GM19372 (cell line): ENCODE data around the gene IMPA2.

ENCODE experiments used
- ATAC-seq: cut with Tn5 transposase; IDR thresholded peaks from one replicate; pipeline ENCODE4 v1.9.1; 2021; ENCODE audit warnings: mild to moderate bottlenecking, low read depth, moderate library complexity; ENCODE audit not compliant: unreplicated experiment

Gene IMPA2

GRCh38 chr18:11987527-11987926 is 6.2 kb downstream of the IMPA2 start:
- no peak for ATAC-seq

DNA sequence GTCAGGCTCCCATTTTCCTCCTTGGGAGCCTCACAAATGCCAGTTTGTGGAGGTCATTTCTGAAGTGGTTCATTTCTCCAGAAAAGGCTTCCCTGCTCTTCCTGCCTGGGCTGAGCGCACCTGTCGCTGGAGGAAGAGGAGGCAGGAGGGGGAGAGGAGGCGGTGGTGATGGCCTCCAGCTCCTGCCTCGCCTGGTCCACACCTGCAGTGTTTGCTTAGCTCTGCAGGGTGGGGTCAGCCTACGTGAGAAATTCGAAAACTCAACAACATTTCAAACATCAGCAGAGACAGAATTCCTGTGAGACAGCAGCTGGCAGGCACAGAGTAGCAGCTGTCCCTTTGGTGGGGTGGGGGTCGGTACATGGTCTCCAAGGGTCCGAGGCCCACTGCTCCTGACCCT is 7.9 kb downstream of the IMPA2 start:
- ATAC-seq, result no peak

DNA sequence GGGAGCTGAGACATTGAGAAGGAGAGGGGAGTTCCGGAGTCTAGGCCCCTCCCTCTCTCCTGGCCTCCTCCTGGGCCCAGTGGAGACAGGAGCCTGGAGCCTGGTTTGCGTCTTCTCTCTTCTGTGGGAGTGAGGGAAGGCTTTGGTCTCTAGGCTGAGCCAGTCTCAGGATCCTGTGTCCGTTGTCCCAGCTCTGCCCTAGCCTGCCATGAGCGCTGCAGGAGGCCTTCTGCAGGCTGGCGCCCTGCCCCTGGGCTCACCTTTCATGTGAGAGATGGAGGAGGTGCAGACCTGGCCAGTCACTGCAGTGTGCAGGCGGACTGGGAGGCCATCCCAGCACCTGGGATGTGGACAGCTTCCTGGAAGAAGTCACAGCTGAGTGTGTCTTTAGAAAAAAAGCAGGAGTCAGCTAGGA is 8.7 kb downstream of the IMPA2 start:
- ATAC-seq, result no peak

- ATAC-seq, result no peak
Measured at GRCh38 chr18:11990539-11990938, 9.2 kb downstream of the IMPA2 start.

DNA sequence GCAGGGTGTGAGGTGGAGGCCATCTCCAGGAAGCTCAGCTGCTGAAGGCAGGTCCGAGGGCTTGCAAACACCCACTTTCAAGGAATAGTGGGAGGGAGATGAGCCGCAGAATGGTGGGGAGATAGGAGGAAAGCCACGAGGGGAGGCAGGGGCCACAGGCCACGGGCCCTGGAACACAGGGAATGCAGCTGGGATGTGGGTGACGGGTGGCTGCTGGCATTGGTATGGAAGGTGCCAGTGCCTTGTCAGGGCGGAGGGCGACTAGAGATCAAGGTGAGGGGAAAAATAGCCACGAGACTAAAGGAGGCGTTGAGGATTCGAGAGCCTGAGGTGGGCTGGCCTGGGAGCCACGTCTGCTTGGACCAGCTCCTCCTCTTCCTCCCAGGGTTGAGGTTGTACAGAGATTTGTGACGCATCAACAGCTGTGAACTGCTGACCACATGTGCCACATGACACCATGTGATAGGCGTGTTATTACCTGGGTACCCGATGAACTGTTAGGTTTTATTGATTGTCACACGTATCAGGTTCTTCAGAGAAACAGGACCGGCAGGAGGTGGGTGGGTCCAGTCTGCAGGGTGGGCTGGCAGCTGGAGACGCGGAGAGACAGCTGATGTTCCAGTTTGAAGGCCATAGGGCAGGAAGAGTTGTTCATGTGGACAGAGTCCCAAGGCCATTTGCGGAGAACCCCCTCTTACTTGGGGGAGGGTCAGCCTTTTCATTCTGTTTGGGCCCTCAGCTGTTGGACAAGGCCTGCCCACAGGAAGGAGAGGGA is 9.9 kb downstream of the IMPA2 start:
- ATAC-seq, result no peak

GRCh38 chr18:11992096-11992790 is 10.9 kb downstream of the IMPA2 start:
- no peak for ATAC-seq

DNA sequence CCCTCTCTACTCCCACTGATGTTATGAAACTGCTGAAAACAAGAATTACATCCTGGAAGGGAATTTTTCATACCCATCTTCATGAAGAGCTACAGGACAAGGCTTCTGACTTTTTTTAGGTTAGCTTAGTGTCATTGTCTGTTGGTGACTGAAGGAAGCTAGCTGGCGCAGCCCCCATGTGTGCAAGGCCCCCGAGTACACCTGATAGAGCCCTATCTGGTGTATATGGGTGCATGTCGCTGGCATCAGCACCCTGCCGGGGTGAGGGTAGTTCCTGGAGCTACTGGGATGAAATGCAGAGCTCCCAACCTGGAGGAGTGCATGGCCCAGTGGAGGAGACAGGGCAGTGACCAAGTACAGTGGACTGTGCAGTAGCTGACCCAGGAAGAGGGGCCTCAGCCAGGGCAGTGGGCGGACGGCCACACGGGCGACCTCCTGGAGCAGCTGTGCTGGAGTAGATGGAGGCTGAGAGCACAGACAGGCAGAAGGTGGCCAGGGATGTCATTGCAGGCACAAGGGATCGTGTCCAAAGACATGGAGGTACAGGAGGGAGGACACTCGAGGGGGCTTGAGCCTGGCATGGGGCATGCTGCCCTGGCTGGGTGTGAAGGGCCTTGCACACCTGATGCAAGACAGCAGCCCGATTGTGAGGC is 12.1 kb downstream of the IMPA2 start:
- ATAC-seq, result no peak

GRCh38 chr18:11994336-11994702 is 13.0 kb downstream of the IMPA2 start:
- no peak for ATAC-seq

DNA sequence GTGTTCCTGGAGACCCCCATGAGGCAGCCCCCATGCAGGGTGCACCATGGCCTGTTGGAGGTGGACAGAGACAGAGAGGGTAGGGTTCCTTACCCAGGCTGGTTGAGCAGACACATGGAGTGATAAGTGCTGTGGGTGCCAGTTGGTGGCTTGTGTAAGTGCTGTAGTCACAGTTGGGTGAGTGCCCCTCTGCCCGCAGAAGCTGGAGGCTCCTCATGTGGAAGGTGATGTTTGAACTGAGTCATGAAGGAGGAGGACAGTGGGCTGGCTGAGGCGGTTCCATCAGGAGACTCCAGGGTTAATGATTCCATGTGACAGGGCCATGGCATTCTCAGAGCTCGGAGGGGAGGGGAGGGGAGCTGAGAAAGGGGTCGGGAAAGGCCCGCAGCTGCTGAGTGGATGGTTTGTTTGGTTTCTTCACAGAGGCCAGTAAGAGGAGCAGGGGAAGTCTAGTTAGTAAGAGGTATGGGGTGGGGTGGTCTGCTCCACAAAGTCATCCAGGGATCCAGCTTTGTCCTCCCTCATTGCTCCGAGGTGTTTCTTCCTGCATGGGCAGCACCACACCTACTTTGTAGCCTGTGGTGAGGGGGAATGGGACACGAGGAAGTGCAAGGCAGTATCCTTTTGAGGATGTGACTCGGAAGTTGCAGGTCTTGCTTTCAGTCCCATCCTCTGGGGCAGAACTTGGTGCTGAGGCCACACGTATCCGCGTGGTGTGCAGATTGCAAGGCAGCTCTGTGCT is 13.6 kb downstream of the IMPA2 start:
- ATAC-seq, result no peak

- no peak for ATAC-seq
Measured at GRCh38 chr18:11995445-11996189, 14.3 kb downstream of the IMPA2 start.

GRCh38 chr18:11996190-11996754 is 15.0 kb downstream of the IMPA2 start:
- no peak for ATAC-seq

DNA sequence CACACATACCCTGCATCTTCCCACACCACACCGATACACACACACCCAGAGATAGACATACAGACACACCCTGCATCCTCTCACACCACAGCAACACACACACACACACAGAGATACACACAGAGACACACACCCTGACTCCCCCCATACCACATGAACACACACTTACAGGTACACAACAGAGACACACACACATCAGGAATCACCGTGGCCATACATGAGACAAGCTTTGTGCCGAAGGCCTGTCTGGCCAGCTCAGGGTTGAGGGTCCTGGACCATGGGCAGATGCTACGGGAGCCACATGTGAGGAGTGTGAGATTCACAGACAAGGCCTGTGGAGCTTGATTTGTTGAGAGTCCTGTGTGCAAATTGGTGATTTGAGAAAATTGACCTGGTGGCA is 15.6 kb downstream of the IMPA2 start:
- ATAC-seq, result no peak

GRCh38 chr18:11997466-11997865 is 16.2 kb downstream of the IMPA2 start:
- no peak for ATAC-seq

DNA sequence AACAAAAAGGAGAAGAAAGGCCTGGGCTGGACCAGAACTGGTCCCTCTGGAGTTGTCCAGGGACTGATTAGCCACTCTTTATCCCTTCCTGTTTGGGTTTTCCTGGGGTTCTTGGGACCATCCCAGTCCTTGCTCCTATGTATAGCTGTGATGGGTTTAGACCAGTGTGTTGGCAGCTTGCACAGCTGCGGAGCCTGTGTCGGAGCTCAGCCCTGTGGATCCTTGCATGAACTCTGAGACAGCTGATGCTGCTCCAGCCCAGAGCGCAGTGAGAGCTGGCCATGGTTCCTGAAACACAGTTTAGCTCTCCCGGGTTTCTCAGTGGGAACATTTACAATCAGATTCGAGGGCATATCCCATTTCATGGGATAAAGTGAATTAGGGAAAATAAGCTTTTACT is 16.9 kb downstream of the IMPA2 start:
- ATAC-seq, result no peak

DNA sequence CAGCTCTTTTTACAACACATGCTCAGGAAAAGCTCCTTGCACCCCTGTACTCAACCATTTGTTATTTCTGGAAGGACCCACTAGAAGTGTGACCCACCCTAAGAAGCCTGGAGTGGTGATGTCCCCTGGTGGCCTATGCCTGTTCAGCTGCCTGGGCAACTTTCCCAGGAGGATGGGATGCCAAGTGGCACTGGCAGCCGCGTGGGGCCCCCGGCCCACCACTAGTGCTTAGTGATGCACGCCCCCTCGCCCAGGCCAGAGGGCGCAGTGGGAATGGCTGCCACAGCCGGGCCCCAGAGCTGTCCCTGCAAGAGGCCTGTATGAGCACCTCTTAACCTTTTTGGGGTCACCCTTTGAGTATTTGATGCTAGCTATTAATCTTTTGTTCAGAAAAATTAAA is 18.1 kb downstream of the IMPA2 start:
- ATAC-seq, result no peak

DNA sequence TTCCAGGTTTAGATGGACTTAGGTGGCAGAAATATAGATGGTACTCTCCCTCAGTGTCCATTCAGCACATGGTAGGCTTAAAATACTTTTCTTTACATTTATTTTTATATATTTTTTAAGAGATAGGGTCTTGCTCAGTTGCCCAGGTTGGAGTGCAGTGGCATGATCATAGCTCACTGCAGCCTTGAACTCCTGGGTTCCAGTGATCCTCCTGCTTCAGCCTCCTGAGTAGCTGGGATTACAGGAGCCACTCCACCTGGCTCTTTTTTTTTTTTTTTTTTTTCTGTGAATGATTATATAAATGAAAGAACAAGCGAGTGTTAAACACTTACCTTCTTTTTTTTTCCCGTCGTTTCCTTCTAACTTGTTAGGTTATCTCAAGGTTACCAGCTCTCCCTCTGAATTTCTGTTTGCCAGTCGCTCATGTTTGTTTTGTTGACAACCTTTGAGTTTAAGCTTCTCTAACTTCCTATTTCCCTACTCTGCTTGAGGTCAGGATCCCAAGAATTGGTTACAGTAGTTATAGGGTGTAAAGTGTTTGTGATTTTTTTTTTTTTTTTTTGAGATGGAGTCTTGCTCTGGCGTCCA is 18.9 kb downstream of the IMPA2 start:
- ATAC-seq, result no peak

GRCh38 chr18:12001421-12001820 is 20.1 kb downstream of the IMPA2 start:
- no peak for ATAC-seq

DNA sequence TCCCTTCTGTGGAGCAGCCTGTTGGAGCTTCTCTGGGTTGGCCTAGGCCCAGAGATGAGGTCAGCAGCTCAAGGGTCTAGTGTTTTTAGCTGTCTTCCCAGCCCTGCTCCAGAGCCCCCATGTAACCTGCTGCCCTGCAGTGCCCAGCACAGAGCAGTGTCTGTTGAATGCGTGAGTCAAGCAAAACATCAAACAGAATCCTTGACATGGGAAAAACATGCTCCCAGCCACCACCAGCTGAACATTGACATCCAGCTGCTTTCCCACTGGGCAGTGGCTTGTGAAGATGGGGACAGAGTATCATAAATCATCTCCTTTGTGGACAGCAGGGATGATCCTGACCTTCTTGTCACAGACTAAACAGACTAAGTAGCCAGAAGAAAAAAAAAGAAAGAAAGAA is 22.6 kb downstream of the IMPA2 start:
- no peak for ATAC-seq
